Mucosa of descending colon (tissue), 3 donors: Measurements from ENCODE around the gene SRBD1. TPM values are rescaled to one million over a fixed set of nuclear protein-coding genes. Genes with fewer than 3 reads are reported as not detected.

Source experiments
- ATAC-seq: fragments of 200-7000 bp; cut with Tn5 transposase; one replicate; pipeline ENCODE4 v1.9.1; 2020; ENCODE audit warnings: mild to moderate bottlenecking, moderate library complexity
- DNase-seq, 3 donors: peaks; one replicate each; pipeline ENCODE4 v3.0.0-alpha.2; 2020
- H3K36me3 ChIP-seq: fragments of 200-600 bp; one replicate; pipeline ENCODE4 v1.8.0; 2021; ENCODE audit warnings: low read depth, mild to moderate bottlenecking
- H3K4me1 ChIP-seq: fragments of 200-600 bp; one replicate; pipeline ENCODE4 v1.8.0; 2021; ENCODE audit warnings: low read depth, mild to moderate bottlenecking
- H3K4me3 ChIP-seq: fragments of 200-600 bp; one replicate; pipeline ENCODE4 v1.8.0; 2021; ENCODE audit warnings: mild to moderate bottlenecking
- H3K9me3 ChIP-seq: fragments of 200-600 bp; one replicate; pipeline ENCODE4 v1.8.0; 2021; ENCODE audit warnings: mild to moderate bottlenecking
- CTCF ChIP-seq: fragments of 200-600 bp; IDR thresholded peaks from one replicate; pipeline ENCODE4 v1.8.0; 2022; ENCODE audit warnings: antibody characterized with exemption, mild to moderate bottlenecking
- intact Hi-C, 2 donors: fragments of 100-400 bp; cut with DNase I in 1 of 2; cut with micrococcal nuclease in 1 of 2; formaldehyde crosslinking; loops; one replicate each; pipeline versions ENCODE4 v1.11.0 to v1.11.1; 2022; cut with DNase I, micrococcal nuclease
- total RNA-seq, 3 donors: library from RNA; stranded (reverse); fragmentation: NEBNext Ultra II Directional in 2 of 3; extraction: Animal tissue kit (Norgen Biotek cat#: 25700) in 2 of 3; gene quantifications; one replicate each; pipeline versions ENCODE4 v1.2.1 to v1.2.4, GENCODE V29; 2021 to 2023
- donor health status: DM: no; HTN: no; CAD: no; lungs with moderate emphysema.
- donor health status: DM: no; HTN: no; CAD: no.
- donor health status: DM: no; HTN: yes; CAD: no.

The SRBD1 gene
- total RNA-seq, 3 donors from 2014 or later, result 17.2 to 20.9 (median 17.3) TPM

DNA sequence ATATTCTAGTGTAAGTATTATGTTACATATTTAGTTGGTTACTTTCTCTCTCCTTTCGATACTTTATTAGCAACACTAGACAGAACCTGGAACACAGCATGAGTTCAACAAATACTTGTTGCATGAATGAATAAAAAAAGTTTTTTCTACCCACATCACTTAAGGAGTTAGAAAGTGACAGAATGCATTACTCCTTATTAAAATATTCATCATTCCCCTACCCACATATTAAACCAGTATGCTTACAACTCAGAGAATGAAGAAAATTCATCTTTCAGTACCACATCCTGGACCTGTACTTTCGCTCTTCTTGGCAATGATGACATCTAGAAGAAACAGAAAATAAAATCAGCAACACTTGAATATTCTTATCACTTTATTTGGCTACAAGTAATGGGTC is 6.0 kb downstream of the SRBD1 start:
- Histone ChIP-seq H3K9me3 (no peaks in the 10 kb centered on the region), H3K36me3 (no peaks in the 10 kb centered on the region), H3K4me3 (no peak overlapping the region), H3K4me1 (no peaks in the 10 kb centered on the region)
- DNase-seq (no peak), ATAC-seq (no peak)
- TF ChIP-seq CTCF, result no peak
- intact Hi-C loops, result no loop called here

DNA sequence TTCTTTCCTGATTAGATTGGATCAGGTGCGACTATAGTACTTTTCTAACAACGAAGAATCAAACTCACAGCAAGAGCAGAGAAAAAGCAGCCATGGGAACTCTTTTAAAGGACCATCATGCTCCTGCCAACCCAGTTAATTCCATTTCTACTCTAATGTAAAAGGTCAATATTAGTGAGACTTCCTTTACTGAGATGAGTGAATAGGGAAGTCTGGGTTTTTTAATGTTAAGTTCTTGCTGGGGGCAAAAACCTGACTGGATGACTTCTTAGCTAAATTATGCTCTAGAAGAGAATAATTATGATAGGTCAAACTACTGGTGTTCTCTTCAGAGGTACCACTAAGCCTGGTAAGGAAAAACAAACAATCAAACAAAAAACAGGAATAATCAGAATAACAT is 8.4 kb downstream of the SRBD1 start:
- no peaks in the 10 kb centered on the region for H3K36me3 ChIP-seq
- no peak for TF ChIP-seq CTCF
- no peaks in the 10 kb centered on the region for H3K9me3 ChIP-seq

DNA sequence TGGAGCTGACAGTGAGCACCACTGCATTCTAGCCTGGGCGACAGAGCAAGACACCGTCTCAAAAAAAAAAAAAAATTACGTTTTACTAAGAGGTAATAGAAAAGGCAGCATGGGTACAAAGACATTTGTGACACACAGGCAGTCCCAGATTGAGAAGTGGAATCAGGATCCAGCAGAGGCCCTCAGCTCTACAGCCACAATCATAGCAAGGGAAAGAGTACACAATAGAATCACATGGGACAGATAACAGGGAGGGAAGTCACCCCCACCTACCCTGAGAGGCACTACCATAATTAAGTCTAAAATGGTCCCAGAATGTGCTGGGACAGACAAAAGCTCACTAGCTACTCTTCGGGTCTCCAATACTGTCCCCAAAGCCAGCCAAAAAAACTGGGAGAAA is 12.5 kb downstream of the SRBD1 start:
- DNase-seq (no peak), ATAC-seq (no peak)
- TF ChIP-seq CTCF, result no peak

More for the DNA sequence above, 8.4 kb downstream of the SRBD1 start:
- ATAC-seq, result no peak
- intact Hi-C loops, result no loop called here
- DNase-seq, result no peak
- H3K4me3 ChIP-seq, result no peak overlapping the region
- no peaks in the 10 kb centered on the region for H3K4me1 ChIP-seq

GRCh38 chr2:45596761-45597160 is 14.3 kb downstream of the SRBD1 start:
- Histone ChIP-seq H3K36me3 (no peaks in the 10 kb centered on the region), H3K4me1 (no peaks in the 10 kb centered on the region), H3K4me3 (no peak overlapping the region), H3K9me3 (no peaks in the 10 kb centered on the region)
- DNase-seq, result no peak
- no peak for ATAC-seq
- TF ChIP-seq CTCF, result no peak
- intact Hi-C loops, result no loop called here

More for the DNA sequence above, 12.5 kb downstream of the SRBD1 start:
- Histone ChIP-seq H3K4me3 (no peak overlapping the region), H3K9me3 (no peaks in the 10 kb centered on the region), H3K36me3 (no peaks in the 10 kb centered on the region), H3K4me1 (no peaks in the 10 kb centered on the region)
- intact Hi-C loops, result no loop called here

DNA sequence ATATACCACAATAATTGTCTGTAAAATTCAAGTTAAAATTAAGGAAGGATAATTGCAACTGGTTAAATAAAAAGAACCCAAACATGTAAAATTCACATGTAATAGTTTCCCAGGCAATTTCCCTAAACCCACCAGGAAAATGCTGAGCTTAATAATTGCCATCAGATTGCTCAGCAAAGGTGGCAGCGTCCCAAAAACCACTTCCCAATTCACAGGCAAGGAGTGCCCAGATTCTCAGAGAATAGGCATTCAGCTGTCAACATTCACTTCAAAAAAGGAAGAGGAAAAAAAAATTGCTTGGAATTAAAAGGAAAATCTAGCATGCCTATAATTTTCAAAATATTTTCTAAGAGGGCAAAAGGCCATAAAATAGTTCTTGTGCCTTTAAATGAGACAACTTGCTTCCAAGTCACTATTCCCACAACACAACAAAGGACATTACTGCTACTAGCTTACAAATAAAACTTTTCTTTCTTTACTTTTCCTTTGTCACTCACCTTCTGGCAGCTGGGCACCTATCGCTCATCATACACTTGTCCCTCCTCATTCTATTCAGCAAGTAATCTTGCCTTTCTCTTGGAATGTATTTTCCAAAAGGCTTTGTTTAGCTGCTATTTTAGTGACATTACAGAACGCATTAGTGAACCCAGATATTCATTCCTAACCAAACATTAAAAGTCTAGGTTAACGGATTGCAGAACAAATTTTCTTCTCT is 15.2 kb downstream of the SRBD1 start:
- intact Hi-C loops, result no loop called here
- DNase-seq (peak in 1 of 3 donors; percentile 38), ATAC-seq (no peak)

More for the DNA sequence above, 15.2 kb downstream of the SRBD1 start:
- Histone ChIP-seq H3K4me1 (no peaks in the 10 kb centered on the region), H3K9me3 (no peaks in the 10 kb centered on the region), H3K4me3 (no peak overlapping the region), H3K36me3 (no peaks in the 10 kb centered on the region)
- no peak for TF ChIP-seq CTCF
